SKM-1 (cell line): Measurements from ENCODE around the gene HIPK3.

Experiments used
- DNase-seq: peaks from one replicate; lab custom pipeline; 2025; ENCODE audit not compliant: unreplicated experiment; lab: John Stamatoyannopoulos, UW

The HIPK3 gene

GRCh38 chr11:33388793-33389525, 131.8 kb downstream of the HIPK3 start:
- DNase-seq, result no peak

- no peak for DNase-seq
These were observed 132.5 kb downstream of the HIPK3 start for GRCh38 chr11:33389635-33390034.

- DNase-seq, result no peak
These were observed 134.0 kb downstream of the HIPK3 start for GRCh38 chr11:33390944-33391892.

GRCh38 chr11:33391893-33392251, 134.7 kb downstream of the HIPK3 start:
- no peak for DNase-seq

GRCh38 chr11:33394431-33395109, 137.4 kb downstream of the HIPK3 start:
- no peak for DNase-seq

GRCh38 chr11:33396361-33396760, 139.2 kb downstream of the HIPK3 start:
- DNase-seq, result no peak

- no peak for DNase-seq
These were observed 142.2 kb downstream of the HIPK3 start for GRCh38 chr11:33399421-33399820.

GRCh38 chr11:33402066-33402465, 144.9 kb downstream of the HIPK3 start:
- no peak for DNase-seq

GRCh38 chr11:33403344-33403743, 146.2 kb downstream of the HIPK3 start:
- no peak for DNase-seq

- no peak for DNase-seq
These were observed 148.8 kb downstream of the HIPK3 start for GRCh38 chr11:33405834-33406602.
